HEK293 (cell line): ENCODE data around the gene SAMM50.

ENCODE experiments used
- CTCF ChIA-PET: fragments of 350-600 bp; formaldehyde crosslinking; extraction: SDS; loops from one replicate; lab custom pipeline; 2021; ENCODE audit warnings: antibody characterized with exemption; lab: Yijun Ruan, JAX
- POLR2A ChIA-PET: fragments of 300-600 bp; formaldehyde crosslinking; extraction: SDS; loops from one replicate; lab custom pipeline; 2020; ENCODE audit warnings: antibody characterized with exemption, inconsistent platforms; lab: Yijun Ruan, JAX
- H3K27ac ChIP-seq: fragments of 200-500 bp; sonication (Bioruptor generic); 2 replicates; pipeline ENCODE4 v1.5.1; 2014; ENCODE audit warnings: low read depth, low read length, control low read depth, inconsistent platforms; ENCODE audit errors: extremely low read depth
- H3K36me3 ChIP-seq, 2 experiments: fragments of 200-500 bp in 1 of 2; sonication (Bioruptor generic) in 1 of 2; 1 replicate in 1 of 2; 2 replicates in 1 of 2; pipeline ENCODE4 v1.5.1; 2014 to 2017; ENCODE audit warnings: inconsistent platforms in 2 of 2, low read length in 2 of 2; ENCODE audit not compliant: control insufficient read depth in 2 of 2, insufficient read depth in 1 of 2
- H3K4me1 ChIP-seq: fragments of 200-500 bp; sonication (Bioruptor generic); 2 replicates; pipeline ENCODE4 v1.5.1; 2014; ENCODE audit warnings: mild to moderate bottlenecking, low read length, inconsistent platforms; ENCODE audit not compliant: control insufficient read depth, insufficient read depth
- H3K4me3 ChIP-seq: 2 replicates; pipeline ENCODE4 v1.5.1; 2011; ENCODE audit warnings: low read depth, mild to moderate bottlenecking, control low read depth, low read length, moderate library complexity
- H3K9me3 ChIP-seq: fragments of 200-500 bp; sonication (Bioruptor generic); 2 replicates; pipeline ENCODE4 v1.5.1; 2014; ENCODE audit warnings: low read depth, low read length, inconsistent platforms; ENCODE audit not compliant: control insufficient read depth, insufficient read depth
- BCL11B ChIP-seq: fragments of 450-650 bp; formaldehyde crosslinking; IDR thresholded peaks from 2 replicates; pipeline ENCODE4 v1.5.1; 2016; ENCODE audit warnings: low read depth, missing biosample characterization, missing genetic modification characterization
- EGR2 ChIP-seq: fragments of 450-650 bp; formaldehyde crosslinking; IDR thresholded peaks from 2 replicates; pipeline ENCODE4 v1.5.1; 2016; ENCODE audit warnings: low read depth, missing biosample characterization, missing genetic modification characterization
- KLF16 ChIP-seq: fragments of 450-650 bp; formaldehyde crosslinking; IDR thresholded peaks from 2 replicates; pipeline ENCODE4 v1.5.1; 2017; ENCODE audit warnings: missing biosample characterization, missing genetic modification characterization
- PRDM1 ChIP-seq: fragments of 450-650 bp; formaldehyde crosslinking; IDR thresholded peaks from 2 replicates; pipeline ENCODE4; 2016; ENCODE audit warnings: missing biosample characterization, missing genetic modification characterization
- SP2 ChIP-seq: fragments of 450-650 bp; formaldehyde crosslinking; IDR thresholded peaks from 2 replicates; pipeline ENCODE4 v1.5.1; 2016; ENCODE audit warnings: missing biosample characterization, missing genetic modification characterization
- ZBTB48 ChIP-seq: fragments of 450-650 bp; formaldehyde crosslinking; IDR thresholded peaks from 2 replicates; pipeline ENCODE4 v1.5.1; 2016; ENCODE audit warnings: missing biosample characterization, missing genetic modification characterization
- ZEB2 ChIP-seq: fragments of 450-650 bp; formaldehyde crosslinking; IDR thresholded peaks from 2 replicates; pipeline ENCODE4 v1.5.1; 2016; ENCODE audit warnings: missing biosample characterization, missing genetic modification characterization
- ZFHX2 ChIP-seq: fragments of 450-650 bp; formaldehyde crosslinking; conservative IDR thresholded peaks from 2 replicates; pipeline ENCODE4 v1.5.1; 2016; ENCODE audit warnings: missing biosample characterization, missing genetic modification characterization
- ZFP3 ChIP-seq: fragments of 450-650 bp; formaldehyde crosslinking; IDR thresholded peaks from 2 replicates; pipeline ENCODE4 v1.5.1; 2016; ENCODE audit warnings: low read depth, missing biosample characterization, missing genetic modification characterization
- ZNF10 ChIP-seq: fragments of 450-650 bp; formaldehyde crosslinking; IDR thresholded peaks from 2 replicates; pipeline ENCODE4 v1.5.1; 2017; ENCODE audit warnings: missing biosample characterization, missing genetic modification characterization
- ZNF248 ChIP-seq: fragments of 450-650 bp; formaldehyde crosslinking; IDR thresholded peaks from 2 replicates; pipeline ENCODE4 v1.5.1; 2017; ENCODE audit warnings: missing biosample characterization, missing genetic modification characterization
- ZNF341 ChIP-seq: fragments of 450-650 bp; formaldehyde crosslinking; IDR thresholded peaks from 2 replicates; pipeline ENCODE4; 2016; ENCODE audit warnings: low read depth, missing biosample characterization, missing genetic modification characterization
- ZNF366 ChIP-seq: fragments of 450-650 bp; formaldehyde crosslinking; conservative IDR thresholded peaks from 2 replicates; pipeline ENCODE4 v1.5.1; 2016; ENCODE audit warnings: missing biosample characterization, missing genetic modification characterization
- ZNF416 ChIP-seq: fragments of 450-650 bp; formaldehyde crosslinking; IDR thresholded peaks from 2 replicates; pipeline ENCODE4 v1.5.1; 2016; ENCODE audit warnings: missing biosample characterization, missing genetic modification characterization
- ZNF654 ChIP-seq: fragments of 450-650 bp; formaldehyde crosslinking; IDR thresholded peaks from 2 replicates; pipeline ENCODE4 v1.5.1; 2016; ENCODE audit warnings: low read depth, missing biosample characterization, missing genetic modification characterization
- ZNF670 ChIP-seq: fragments of 450-650 bp; formaldehyde crosslinking; IDR thresholded peaks from 2 replicates; pipeline ENCODE4 v1.5.1; 2016; ENCODE audit warnings: missing biosample characterization, missing genetic modification characterization, low read depth
- ZNF701 ChIP-seq: fragments of 450-650 bp; formaldehyde crosslinking; IDR thresholded peaks from 2 replicates; pipeline ENCODE4 v1.5.1; 2016; ENCODE audit warnings: missing biosample characterization, missing genetic modification characterization
- TF ChIP-seq, protein P1 (sequence below): fragments of 450-650 bp; formaldehyde crosslinking; IDR thresholded peaks from 2 replicates; pipeline ENCODE4 v1.5.1; 2016; ENCODE audit warnings: missing biosample characterization, missing genetic modification characterization
- TF ChIP-seq, protein P2 (sequence below): fragments of 450-650 bp; formaldehyde crosslinking; IDR thresholded peaks from 2 replicates; pipeline ENCODE4 v1.5.1; 2016; ENCODE audit warnings: missing biosample characterization, missing genetic modification characterization
- TF ChIP-seq, protein P3 (sequence below): fragments of 450-650 bp; formaldehyde crosslinking; IDR thresholded peaks from 2 replicates; pipeline ENCODE4 v1.5.1; 2016; ENCODE audit warnings: missing biosample characterization, missing genetic modification characterization
- TF ChIP-seq, protein P4 (sequence below): fragments of 450-650 bp; formaldehyde crosslinking; IDR thresholded peaks from 2 replicates; pipeline ENCODE4 v1.5.1; 2016; ENCODE audit warnings: missing biosample characterization, missing genetic modification characterization, borderline replicate concordance

SAMM50 gene

DNA sequence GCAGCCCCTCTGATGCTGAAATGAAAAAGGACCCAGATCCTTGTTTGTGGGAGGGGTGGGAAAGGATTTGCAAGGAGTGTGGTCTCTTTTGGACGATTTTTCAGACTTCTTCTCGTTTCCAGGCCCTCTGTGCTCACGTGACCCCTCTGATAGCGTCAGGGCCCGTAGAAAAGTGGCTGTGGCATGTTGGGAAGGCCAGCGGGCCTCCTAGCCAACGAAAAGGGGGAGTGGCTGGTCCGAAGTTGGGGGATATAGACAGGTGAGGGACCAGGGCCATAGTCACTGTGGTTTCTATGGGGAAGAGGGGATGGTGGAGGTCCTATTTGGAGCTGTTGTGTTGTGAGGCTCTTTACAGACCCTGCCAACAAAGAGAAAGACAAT lies 75.5 kb downstream of the SAMM50 start:
- H3K4me3 ChIP-seq, result no peak overlapping the region
- POLR2A ChIA-PET, result no interaction called here
- TF ChIP-seq, protein P1, sequence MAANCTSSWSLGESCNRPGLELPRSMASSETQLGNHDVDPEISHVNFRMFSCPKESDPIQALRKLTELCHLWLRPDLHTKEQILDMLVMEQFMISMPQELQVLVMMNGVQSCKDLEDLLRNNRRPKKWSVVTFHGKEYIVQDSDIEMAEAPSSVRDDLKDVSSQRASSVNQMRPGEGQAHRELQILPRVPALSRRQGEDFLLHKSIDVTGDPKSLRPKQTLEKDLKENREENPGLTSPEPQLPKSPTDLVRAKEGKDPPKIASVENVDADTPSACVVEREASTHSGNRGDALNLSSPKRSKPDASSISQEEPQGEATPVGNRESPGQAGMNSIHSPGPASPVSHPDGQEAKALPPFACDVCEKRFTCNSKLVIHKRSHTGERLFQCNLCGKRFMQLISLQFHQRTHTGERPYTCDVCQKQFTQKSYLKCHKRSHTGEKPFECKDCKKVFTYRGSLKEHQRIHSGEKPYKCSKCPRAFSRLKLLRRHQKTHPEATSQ (tag by site-specific recombination), result no peak
- H3K36me3 ChIP-seq, result no peaks in the 10 kb centered on the region
- H3K9me3 ChIP-seq, result no peaks in the 10 kb centered on the region
- no peaks in the 10 kb centered on the region for H3K4me1 ChIP-seq
- CTCF ChIA-PET, result interaction anchor here (1.7 kb wide), 1 partner anchor 38 kb away, joined by 3 read pairs; no protein-coding TSS in a partner anchor
- no peak overlapping the region for H3K27ac ChIP-seq

DNA sequence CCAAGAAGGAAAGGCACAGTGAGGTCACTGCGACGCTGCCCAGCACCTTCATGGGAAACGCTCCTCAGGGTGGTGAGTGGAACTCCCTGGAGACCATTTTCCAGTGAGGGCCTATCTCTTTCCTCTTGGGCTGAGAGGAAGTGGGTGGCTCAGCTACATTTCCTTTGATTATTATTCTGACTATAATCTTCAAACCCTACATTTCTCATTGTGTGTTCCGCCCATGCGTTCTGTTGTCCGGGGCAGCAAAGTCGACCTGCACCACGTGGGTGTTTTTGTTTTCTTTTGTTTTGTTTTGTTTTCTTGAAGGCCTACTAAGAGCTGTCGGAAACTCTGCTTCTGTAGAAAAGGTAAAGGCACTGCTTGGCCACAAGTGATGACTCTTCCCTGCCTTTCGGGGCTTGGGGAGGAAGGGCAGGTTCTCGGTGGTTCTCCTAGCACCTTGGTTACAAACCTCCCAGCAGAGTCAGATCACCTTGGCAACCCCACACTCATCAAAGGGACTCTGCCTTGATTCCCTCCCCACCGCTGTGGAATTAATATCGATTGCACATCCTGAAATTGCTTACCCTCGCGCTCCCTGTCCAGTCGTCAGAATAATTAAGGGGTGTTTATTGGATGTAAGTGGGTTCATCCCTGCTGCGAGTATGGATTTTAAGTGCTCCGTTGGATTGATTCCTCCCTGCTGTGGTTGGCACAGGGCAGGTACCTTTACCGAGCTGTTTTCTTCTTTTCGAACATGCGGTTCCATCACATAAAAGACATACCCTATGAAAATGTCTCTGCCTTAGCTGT lies 76.1 kb downstream of the SAMM50 start:
- CTCF ChIA-PET, result interaction anchor here (1.7 kb wide), 1 partner anchor 38 kb away, joined by 3 read pairs; no protein-coding TSS in a partner anchor
- H3K36me3 ChIP-seq, result no peaks in the 10 kb centered on the region
- TF ChIP-seq BCL11B (tag by site-specific recombination) (no peak), EGR2 (tag by site-specific recombination) (peak; percentile 43; the same call in 1 of the 2 replicates), ZFHX2 (peak; percentile 35; the same call in 1 of the 2 replicates)
- TF ChIP-seq, protein P2, sequence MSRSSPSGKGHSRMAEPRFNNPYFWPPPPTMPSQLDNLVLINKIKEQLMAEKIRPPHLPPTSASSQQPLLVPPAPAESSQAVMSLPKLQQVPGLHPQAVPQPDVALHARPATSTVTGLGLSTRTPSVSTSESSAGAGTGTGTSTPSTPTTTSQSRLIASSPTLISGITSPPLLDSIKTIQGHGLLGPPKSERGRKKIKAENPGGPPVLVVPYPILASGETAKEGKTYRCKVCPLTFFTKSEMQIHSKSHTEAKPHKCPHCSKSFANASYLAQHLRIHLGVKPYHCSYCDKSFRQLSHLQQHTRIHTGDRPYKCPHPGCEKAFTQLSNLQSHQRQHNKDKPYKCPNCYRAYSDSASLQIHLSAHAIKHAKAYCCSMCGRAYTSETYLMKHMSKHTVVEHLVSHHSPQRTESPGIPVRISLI (tag by site-specific recombination), result no peak
- no peak overlapping the region for H3K27ac ChIP-seq
- no peaks in the 10 kb centered on the region for H3K4me1 ChIP-seq
- POLR2A ChIA-PET, result no interaction called here
- H3K9me3 ChIP-seq, result no peaks in the 10 kb centered on the region
- no peak overlapping the region for H3K4me3 ChIP-seq

DNA sequence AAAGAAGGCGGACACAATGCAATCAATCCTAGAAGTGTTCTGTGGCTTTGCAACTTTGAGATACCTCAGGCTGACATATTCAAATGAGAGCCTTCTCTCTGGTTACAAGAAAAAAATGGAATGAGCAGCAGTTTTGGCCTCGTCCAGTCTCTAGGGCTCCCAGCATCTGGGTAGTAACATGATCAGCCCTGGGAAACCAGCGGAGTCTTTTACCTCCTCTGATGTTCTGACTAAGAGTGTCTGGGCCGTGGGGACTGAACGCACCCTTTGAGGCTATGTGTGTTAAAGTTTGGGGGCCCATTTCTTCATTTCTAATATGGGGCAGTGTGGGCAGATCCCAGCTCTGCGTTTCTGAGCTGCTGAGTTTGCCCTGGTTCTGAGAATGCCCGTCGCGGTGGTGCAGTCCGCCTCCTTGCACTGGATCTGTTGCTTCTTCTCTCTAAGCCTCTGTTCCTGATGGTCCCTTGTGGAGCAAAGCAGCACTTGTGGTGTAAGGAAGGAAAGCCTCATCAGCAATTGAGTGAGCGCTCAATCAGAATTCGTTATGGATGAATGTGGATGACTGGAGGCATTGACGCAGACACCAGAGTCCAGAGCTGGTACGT lies 77.0 kb downstream of the SAMM50 start:
- POLR2A ChIA-PET, result no interaction called here
- no peak overlapping the region for H3K27ac ChIP-seq
- TF ChIP-seq ZEB2 (no peak), ZNF341 (tag by site-specific recombination) (no peak), ZNF10 (tag by site-specific recombination) (no peak), ZBTB48 (tag by site-specific recombination) (no peak), PRDM1 (tag by site-specific recombination) (no peak), ZNF416 (tag by site-specific recombination) (no peak), ZNF654 (tag by site-specific recombination) (no peak), ZFP3 (no peak), ZNF248 (tag by site-specific recombination) (no peak), ZNF701 (no peak), ZNF670 (no peak), SP2 (no peak), KLF16 (no peak), ZNF366 (tag by site-specific recombination) (no peak)
- TF ChIP-seq, protein P3, sequence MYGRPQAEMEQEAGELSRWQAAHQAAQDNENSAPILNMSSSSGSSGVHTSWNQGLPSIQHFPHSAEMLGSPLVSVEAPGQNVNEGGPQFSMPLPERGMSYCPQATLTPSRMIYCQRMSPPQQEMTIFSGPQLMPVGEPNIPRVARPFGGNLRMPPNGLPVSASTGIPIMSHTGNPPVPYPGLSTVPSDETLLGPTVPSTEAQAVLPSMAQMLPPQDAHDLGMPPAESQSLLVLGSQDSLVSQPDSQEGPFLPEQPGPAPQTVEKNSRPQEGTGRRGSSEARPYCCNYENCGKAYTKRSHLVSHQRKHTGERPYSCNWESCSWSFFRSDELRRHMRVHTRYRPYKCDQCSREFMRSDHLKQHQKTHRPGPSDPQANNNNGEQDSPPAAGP, result no peak
- TF ChIP-seq, protein P4, sequence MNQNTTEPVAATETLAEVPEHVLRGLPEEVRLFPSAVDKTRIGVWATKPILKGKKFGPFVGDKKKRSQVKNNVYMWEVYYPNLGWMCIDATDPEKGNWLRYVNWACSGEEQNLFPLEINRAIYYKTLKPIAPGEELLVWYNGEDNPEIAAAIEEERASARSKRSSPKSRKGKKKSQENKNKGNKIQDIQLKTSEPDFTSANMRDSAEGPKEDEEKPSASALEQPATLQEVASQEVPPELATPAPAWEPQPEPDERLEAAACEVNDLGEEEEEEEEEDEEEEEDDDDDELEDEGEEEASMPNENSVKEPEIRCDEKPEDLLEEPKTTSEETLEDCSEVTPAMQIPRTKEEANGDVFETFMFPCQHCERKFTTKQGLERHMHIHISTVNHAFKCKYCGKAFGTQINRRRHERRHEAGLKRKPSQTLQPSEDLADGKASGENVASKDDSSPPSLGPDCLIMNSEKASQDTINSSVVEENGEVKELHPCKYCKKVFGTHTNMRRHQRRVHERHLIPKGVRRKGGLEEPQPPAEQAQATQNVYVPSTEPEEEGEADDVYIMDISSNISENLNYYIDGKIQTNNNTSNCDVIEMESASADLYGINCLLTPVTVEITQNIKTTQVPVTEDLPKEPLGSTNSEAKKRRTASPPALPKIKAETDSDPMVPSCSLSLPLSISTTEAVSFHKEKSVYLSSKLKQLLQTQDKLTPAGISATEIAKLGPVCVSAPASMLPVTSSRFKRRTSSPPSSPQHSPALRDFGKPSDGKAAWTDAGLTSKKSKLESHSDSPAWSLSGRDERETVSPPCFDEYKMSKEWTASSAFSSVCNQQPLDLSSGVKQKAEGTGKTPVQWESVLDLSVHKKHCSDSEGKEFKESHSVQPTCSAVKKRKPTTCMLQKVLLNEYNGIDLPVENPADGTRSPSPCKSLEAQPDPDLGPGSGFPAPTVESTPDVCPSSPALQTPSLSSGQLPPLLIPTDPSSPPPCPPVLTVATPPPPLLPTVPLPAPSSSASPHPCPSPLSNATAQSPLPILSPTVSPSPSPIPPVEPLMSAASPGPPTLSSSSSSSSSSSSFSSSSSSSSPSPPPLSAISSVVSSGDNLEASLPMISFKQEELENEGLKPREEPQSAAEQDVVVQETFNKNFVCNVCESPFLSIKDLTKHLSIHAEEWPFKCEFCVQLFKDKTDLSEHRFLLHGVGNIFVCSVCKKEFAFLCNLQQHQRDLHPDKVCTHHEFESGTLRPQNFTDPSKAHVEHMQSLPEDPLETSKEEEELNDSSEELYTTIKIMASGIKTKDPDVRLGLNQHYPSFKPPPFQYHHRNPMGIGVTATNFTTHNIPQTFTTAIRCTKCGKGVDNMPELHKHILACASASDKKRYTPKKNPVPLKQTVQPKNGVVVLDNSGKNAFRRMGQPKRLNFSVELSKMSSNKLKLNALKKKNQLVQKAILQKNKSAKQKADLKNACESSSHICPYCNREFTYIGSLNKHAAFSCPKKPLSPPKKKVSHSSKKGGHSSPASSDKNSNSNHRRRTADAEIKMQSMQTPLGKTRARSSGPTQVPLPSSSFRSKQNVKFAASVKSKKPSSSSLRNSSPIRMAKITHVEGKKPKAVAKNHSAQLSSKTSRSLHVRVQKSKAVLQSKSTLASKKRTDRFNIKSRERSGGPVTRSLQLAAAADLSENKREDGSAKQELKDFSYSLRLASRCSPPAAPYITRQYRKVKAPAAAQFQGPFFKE (tag by site-specific recombination), result no peak

More for the DNA sequence above, 77.0 kb downstream of the SAMM50 start:
- CTCF ChIA-PET, result interaction anchor here (0.5 kb wide), 1 partner anchor 51 kb away, joined by 3 read pairs; no protein-coding TSS in a partner anchor
- no peaks in the 10 kb centered on the region for H3K9me3 ChIP-seq
- no peaks in the 10 kb centered on the region for H3K4me1 ChIP-seq
- H3K36me3 ChIP-seq, result no peaks in the 10 kb centered on the region
- H3K4me3 ChIP-seq, result no peak overlapping the region
